NCI-H2196 treated with DMSO at 0.1 percent for 48 hours (cell line): ENCODE results near the gene DDAH1.
A peak's percentile ranks its signal among the peaks of the same experiment; 100 is the strongest.

ENCODE experiments used
- DNase-seq: peaks from one replicate; lab custom pipeline; 2025; ENCODE audit not compliant: unreplicated experiment; lab: John Stamatoyannopoulos, UW

Gene DDAH1

DNA sequence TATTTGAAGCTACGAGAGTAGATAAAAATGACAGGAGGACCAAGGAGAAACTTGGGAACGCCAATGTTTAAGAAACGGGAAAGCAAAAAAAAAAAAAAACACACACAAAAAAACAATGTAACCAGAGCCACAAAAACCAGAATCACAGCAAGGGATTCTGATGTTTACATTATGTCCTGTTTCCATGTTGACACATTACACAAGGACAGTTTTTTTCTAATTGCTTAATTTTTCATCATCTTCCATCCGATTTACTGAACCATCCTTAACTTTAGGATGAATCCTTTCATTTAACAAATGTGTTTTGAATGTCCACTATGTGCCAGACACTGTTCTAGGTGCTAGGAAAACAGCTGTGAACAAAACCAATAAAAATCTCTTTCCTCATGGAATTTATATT is 187.2 kb downstream of the DDAH1 start:
- no peak for DNase-seq

DNA sequence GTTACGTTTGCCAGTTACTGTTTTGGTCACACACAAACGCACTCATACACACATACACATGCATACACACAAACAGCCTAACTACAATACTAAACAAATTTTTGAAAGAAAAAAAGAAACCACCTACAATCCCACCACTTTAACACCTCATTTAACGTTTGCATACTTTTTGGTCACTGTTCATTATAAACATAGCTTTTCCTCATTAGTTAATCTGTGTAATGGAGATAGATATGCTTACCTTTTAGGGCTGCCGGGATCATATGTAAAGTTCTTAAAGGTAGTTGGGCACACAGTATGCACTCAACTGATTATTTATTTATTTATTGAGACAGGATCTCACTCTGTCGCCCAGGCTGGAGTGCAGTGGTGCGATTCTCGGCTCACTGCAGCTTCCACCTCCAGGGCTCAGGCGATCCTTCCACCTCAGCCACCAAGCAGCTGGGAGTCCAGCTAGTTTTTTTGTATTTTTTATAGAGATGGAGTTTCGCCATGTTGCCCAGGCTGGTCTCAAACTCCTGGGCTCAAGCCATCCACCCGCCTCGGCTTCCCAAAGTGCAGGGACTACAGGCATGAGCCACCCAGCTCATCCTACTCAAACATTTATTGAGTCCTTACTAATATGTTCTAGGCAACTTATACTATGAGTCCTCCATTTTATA is 187.8 kb downstream of the DDAH1 start:
- no peak for DNase-seq

DNA sequence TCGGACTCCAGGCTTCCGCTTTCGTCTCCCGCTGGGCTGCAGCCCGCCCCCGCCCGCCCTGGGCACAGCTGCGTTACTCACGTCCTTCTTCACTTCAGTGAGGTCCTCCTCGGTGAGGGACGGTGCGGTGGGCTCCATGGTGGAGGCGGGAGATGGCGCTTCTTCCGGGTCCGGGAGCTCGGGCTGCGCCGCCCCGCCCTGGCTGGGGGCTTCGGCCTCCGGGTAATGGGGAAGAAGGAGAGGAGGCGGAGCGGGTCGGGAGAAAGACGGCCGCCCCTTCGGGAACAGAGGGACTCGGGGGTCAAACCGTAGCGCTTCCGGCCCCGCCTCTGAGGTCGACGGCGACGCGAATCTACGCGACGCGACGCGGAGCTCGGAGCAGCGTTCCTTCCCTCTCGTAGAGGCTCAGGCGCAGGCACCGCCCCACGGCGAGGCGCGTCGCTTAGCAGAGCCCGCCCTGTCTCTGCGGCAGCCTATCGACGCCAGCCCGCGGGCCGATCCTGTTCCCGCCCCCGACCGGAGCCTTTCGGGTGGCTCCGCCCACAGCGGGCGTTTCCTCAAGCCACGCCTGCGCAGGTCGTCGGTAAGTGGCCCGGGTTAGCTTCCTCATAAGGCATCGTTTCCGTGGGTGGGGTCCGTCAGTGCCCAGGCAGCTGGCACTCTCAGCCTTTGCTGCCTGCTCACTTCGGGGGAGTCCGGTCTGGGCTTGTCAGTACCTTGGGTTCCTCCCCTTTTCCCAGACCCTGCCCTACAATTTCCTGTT is 188.6 kb downstream of the DDAH1 start, which contains the start of gene BCL10:
Gene BCL10, minus strand, starts transcription at position 418 of the 763 bp plus-strand sequence. Its CDS starts 280 bp downstream, at position 138.
- peak; percentile 97 for DNase-seq

DNA sequence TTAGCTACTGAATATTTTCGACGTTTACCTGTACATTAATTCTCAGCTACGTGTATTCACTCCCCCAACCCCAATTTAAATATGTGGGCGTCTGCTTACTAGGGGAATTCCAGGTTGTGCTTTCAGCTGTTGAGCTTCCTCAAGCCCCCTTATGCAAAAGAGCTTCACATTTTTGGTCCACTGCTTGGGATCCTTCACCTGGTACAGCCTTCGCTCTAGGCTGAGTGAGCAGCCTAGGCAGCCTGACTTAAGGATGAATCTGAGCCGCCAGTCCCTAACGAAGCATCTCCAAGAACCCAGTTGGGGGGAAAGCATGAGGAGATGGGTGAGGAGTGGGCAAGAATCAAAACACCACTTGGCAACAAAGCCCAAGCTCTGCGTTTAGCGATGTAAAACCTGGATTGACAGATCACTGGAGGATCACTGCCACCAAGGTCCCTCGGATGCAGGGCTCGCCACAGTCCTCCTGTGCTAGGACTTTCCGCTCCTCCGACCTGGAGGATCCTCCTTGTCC is 189.2 kb downstream of the DDAH1 start:
- no peak for DNase-seq

DNA sequence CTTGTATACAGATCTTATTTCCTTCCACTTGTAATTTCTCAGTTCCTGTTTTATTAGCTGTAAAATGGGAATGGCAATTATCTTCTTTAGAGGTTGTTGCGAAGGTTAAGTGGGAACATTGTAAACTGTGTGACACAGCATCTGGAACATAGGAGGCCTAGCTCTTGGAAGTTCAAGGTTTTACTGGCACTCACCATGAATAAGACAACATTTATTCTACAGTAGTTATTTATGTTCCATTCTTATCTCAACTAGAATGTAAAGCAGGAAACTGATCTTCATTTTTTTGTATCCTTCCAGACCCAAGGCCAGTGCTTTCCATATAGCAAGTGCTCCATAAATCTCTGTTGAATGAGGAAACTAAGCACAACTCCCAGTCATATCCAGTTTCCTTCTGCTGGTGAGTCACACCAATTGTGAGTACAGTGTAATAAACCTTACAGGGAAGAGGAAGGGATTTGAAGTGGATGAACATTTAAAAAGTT is 189.9 kb downstream of the DDAH1 start:
- peak; percentile 14 for DNase-seq

DNA sequence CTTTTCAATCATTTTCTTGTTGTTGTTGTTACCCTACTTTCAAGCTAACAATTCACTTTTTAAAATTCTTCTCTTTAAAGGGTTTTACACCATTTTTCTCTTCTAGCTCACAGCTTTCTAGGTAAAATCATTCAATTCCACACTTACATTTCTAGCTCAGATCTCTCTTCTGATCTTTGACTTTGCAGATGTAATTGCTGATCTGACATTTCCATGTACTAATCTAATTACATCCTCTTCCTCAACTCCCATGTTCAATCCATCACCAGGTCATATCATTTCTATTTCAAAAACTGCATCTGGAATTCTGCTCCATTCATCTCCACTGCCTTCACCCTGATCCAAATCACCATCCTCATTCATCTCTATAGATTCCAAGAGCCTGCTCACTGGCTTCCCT is 191.6 kb downstream of the DDAH1 start:
- no peak for DNase-seq

DNA sequence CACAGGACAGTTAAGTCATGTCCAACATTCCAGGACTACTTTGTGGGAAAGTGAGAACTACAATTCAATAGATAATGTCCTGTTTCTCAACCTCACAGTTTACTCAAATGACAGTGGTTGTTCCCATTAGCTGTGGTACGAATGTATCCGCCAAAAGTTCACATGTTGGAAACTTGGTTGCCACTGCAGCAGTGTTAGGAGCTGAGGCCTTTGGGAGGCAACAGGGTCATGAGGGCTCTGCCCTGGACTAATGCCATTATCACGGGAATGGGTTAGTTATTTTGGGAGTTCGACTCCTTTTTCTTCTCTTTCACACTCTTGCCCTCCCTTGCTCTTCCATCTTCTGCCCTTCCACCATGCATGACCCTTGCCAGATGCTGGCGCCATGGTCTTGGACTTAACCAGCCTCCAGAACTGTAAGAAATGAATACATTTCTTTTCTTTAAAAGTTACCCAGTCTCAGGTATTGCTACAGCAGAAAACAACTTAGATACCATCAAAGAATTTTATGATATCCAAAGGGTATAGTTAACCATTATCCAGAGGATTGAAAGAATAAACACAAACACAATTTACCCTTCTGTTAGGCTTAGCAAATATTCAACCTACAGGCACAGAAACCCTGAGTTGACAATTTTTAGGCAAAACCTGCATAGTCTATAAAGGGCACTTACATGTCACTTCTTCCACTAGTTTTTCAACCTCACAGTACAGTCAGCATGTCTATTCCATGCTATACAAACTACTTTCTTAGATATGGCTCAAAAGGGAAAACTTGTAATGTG is 196.0 kb downstream of the DDAH1 start:
- DNase-seq: no peak
